K562 (cell line): ENCODE data around the gene BBX. TPM values are rescaled to one million over a fixed set of nuclear protein-coding genes. Genes with fewer than 3 reads are reported as not detected.

Source experiments
- ATAC-seq: fragments of 200-7000 bp; cut with Tn5 transposase; 3 replicates; pipeline ENCODE4 v1.9.1; 2020; ENCODE audit warnings: moderate library complexity
- BruUV-seq: library from RNA; stranded (reverse); fragments of 400-500 nt; replicated peaks from 2 replicates; lab custom pipeline; 2021; lab: Mats Ljungman, UMichigan
- CTCF ChIA-PET: fragments of 300-600 bp; formaldehyde crosslinking; extraction: SDS; loops from one replicate; lab custom pipeline; 2021; ENCODE audit warnings: low intra/inter-chr PET ratio; lab: Yijun Ruan, JAX
- POLR2A ChIA-PET: fragments of 300-600, 350-650 bp; sonication (Branson Sonifier 250); formaldehyde crosslinking; extraction: SDS; loops from one replicate; lab custom pipeline; 2021; ENCODE audit warnings: antibody characterized with exemption, inconsistent platforms; lab: Yijun Ruan, JAX
- DNase-seq, 4 experiments: peaks; one replicate each; pipeline versions ENCODE4 v3.0.0 to v3.0.0-alpha.2; 2011 to 2018; ENCODE audit warnings: low spot score in 3 of 4, mixed read lengths in 3 of 4; ENCODE audit errors: extremely low read depth in 1 of 4
- FAIRE-seq: peaks from 2 replicates; lab custom pipeline; 2011; peaks lifted over from hg19 to GRCh38; lab: Jason Lieb, UNC
- H2AFZ ChIP-seq: 2 replicates; pipeline ENCODE4 v1.6.0; 2011; ENCODE audit warnings: low read depth, low read length, control low read depth, inconsistent platforms
- H3K27ac ChIP-seq: fragments of 200-600 bp; 3 replicates; pipeline ENCODE4 v1.8.0; 2011; ENCODE audit warnings: low read depth, mild to moderate bottlenecking, control low read depth, inconsistent platforms, low read length, moderate library complexity, mixed read lengths; ENCODE audit errors: extremely low read depth
- H3K27me3 ChIP-seq, 2 experiments: fragments of 300-600 bp in 1 of 2; 2 replicates in 1 of 2; 3 replicates in 1 of 2; pipeline versions ENCODE4 v1.6.0 to v1.8.0; 2011; ENCODE audit warnings: inconsistent platforms in 2 of 2, low read length in 2 of 2, mild to moderate bottlenecking in 1 of 2, mixed read lengths in 1 of 2, moderate library complexity in 1 of 2; ENCODE audit not compliant: control insufficient read depth in 2 of 2, insufficient read depth in 2 of 2
- H3K36me3 ChIP-seq: fragments of 300-600 bp; 3 replicates; pipeline ENCODE4 v1.8.0; 2011; ENCODE audit warnings: mild to moderate bottlenecking, low read length, inconsistent platforms; ENCODE audit not compliant: control insufficient read depth, insufficient read depth
- H3K4me1 ChIP-seq, 2 experiments: fragments of 200-600 bp in 1 of 2; replicated peaks in 1 of 2; 2 replicates in 1 of 2; 3 replicates in 1 of 2; pipeline versions ENCODE4 v1.5.1 to v1.8.0; 2011; ENCODE audit warnings: inconsistent platforms in 2 of 2, low read length in 2 of 2, mild to moderate bottlenecking in 1 of 2, mixed read lengths in 1 of 2, moderate library complexity in 1 of 2; ENCODE audit not compliant: control insufficient read depth in 2 of 2, insufficient read depth in 2 of 2
- H3K4me2 ChIP-seq: 2 replicates; pipeline ENCODE4 v1.6.1; 2011; ENCODE audit warnings: low read length, control low read depth, inconsistent platforms, mixed read lengths; ENCODE audit not compliant: insufficient read depth
- H3K4me3 ChIP-seq: fragments of 200-600 bp; sonication (generic), shearing (Covaris generic); 2 replicates; pipeline ENCODE4 v1.5.1; 2016; ENCODE audit warnings: control low read depth, inconsistent platforms
- H3K79me2 ChIP-seq: fragments of 200-600 bp; 3 replicates; pipeline ENCODE4 v1.8.0; 2011; ENCODE audit warnings: low read length, inconsistent platforms; ENCODE audit not compliant: control insufficient read depth, insufficient read depth
- H3K9ac ChIP-seq, 2 experiments: 2 replicates each; pipeline versions ENCODE4 v1.6.0 to v1.6.1; 2011; ENCODE audit warnings: low read depth in 2 of 2, low read length in 2 of 2, control low read depth in 1 of 2, inconsistent platforms in 1 of 2, mild to moderate bottlenecking in 1 of 2, mixed read lengths in 1 of 2; ENCODE audit not compliant: insufficient read depth in 1 of 2
- H3K9me1 ChIP-seq: one replicate; pipeline ENCODE4 v1.6.0; 2011; ENCODE audit warnings: inconsistent platforms, mild to moderate bottlenecking, low read length, moderate library complexity; ENCODE audit not compliant: control insufficient read depth, insufficient read depth
- H3K9me3 ChIP-seq: replicated peaks from 2 replicates; pipeline ENCODE4 v1.5.1; 2011; ENCODE audit warnings: low read depth, low read length, inconsistent platforms; ENCODE audit not compliant: control insufficient read depth, insufficient read depth
- H4K20me1 ChIP-seq: replicated peaks from 2 replicates; pipeline ENCODE4 v1.6.1; 2011; ENCODE audit warnings: low read length, inconsistent platforms, mixed read lengths; ENCODE audit not compliant: control insufficient read depth, insufficient read depth
- EP300 ChIP-seq: IDR thresholded peaks from 2 replicates; pipeline ENCODE4 v1.6.1; 2012; ENCODE audit warnings: low read length, improper control_type of control experiment
- MAFK ChIP-seq: IDR thresholded peaks from 2 replicates; pipeline ENCODE4 v1.6.1; 2011; ENCODE audit warnings: low read length, improper control_type of control experiment
- MXI1 ChIP-seq: IDR thresholded peaks from 2 replicates; pipeline ENCODE4 v1.6.1; 2011; ENCODE audit warnings: low read depth, mild to moderate bottlenecking, improper control_type of control experiment, low read length
- SMAD4 ChIP-seq: fragments of 250-450 bp; sonication (Bioruptor Pico); conservative IDR thresholded peaks from 2 replicates; pipeline ENCODE4 v1.8.0; 2021; ENCODE audit warnings: inconsistent platforms, mild to moderate bottlenecking, moderate library complexity
- SMARCA5 ChIP-seq: fragments of 450-650 bp; IDR thresholded peaks from 2 replicates; pipeline ENCODE4 v1.6.1; 2016
- TOE1 ChIP-seq, 2 experiments: fragments of 450-650 bp in 1 of 2; sonication (generic) in 1 of 2; formaldehyde crosslinking in 1 of 2; IDR thresholded peaks; 2 replicates each; pipeline versions ENCODE4 v1.7.1 to v1.8.0; 2016 to 2022; ENCODE audit warnings: borderline replicate concordance in 2 of 2, mild to moderate bottlenecking in 2 of 2, antibody characterized with exemption in 1 of 2, inconsistent platforms in 1 of 2, low read depth in 1 of 2, missing genetic modification reagents in 1 of 2, moderate library complexity in 1 of 2
- ZBTB1 ChIP-seq: sonication (generic); formaldehyde crosslinking; IDR thresholded peaks from 2 replicates; pipeline ENCODE4 v1.8.1; 2023; ENCODE audit warnings: missing genetic modification reagents, low read depth, mild to moderate bottlenecking, borderline replicate concordance
- ZNF224 ChIP-seq: sonication (generic); formaldehyde crosslinking; IDR thresholded peaks from 2 replicates; pipeline ENCODE4 v1.8.0; 2022; ENCODE audit warnings: mild to moderate bottlenecking, missing genetic modification reagents
- ZNF408 ChIP-seq: fragments of 250-450 bp; sonication (Bioruptor Pico); IDR thresholded peaks from 2 replicates; pipeline ENCODE4 v1.4.0; 2020; ENCODE audit warnings: low read depth, mild to moderate bottlenecking, moderate library complexity
- ZNF76 ChIP-seq: fragments of 250-450 bp; sonication (Bioruptor Pico); IDR thresholded peaks from 2 replicates; pipeline ENCODE4 v1.4.0; 2020; ENCODE audit warnings: mild to moderate bottlenecking, moderate library complexity, borderline replicate concordance
- WGBS: fragments of 100-300 bp; shearing (Covaris generic); methylation state at CpG from one replicate; pipeline ENCODE4 v1.1.6; 2016; ENCODE audit warnings: low coverage, mixed read lengths; ENCODE audit not compliant: insufficient coverage; ENCODE audit errors: missing lambda C conversion rate; 5-methylcytosine and 5-hydroxymethylcytosine counted together
- in situ Hi-C: fragments of 300-500 bp; cut with MboI; formaldehyde crosslinking; loops from 4 replicates; pipeline ENCODE4 v1.15.0; 2018; ENCODE audit warnings: inconsistent platforms, mixed read lengths
- intact Hi-C: fragments of 100-400 bp; cut with micrococcal nuclease; formaldehyde crosslinking; loops from 2 replicates; pipeline ENCODE4 v1.14.2; 2022
- polyA plus RNA-seq, 8 experiments: library from polyadenylated mRNA; depleted of rRNA in 4 of 8; stranded (reverse) in 5 of 8; unstranded in 3 of 8; fragments of >200 nt; fragmentation: Nextera tagmentation in 2 of 8; fragmentation: Illumina TruSeq in 1 of 8; extraction: Ambion mirVana in 2 of 8; extraction: Trizol in 1 of 8; gene quantifications; 2 replicates each; pipeline versions ENCODE4 v1.2.1 to v1.2.3, GENCODE V29; 2011 to 2014; ENCODE audit warnings: inconsistent platforms in 1 of 8, missing spikeins in 1 of 8
- total RNA-seq, 7 experiments: library from RNA; depleted of rRNA in 6 of 7; stranded (reverse); fragments of >200 nt in 6 of 7; fragmentation: Illumina TruSeq in 2 of 7; extraction: Trizol in 2 of 7; gene quantifications; 2 replicates each; pipeline versions ENCODE4 v1.2.1 to v1.2.3, GENCODE V29; 2011 to 2021; ENCODE audit warnings: low replicate concordance in 1 of 7
- TF ChIP-seq, protein P1 (sequence below): IDR thresholded peaks from 2 replicates; pipeline ENCODE4 v1.6.1; 2012; ENCODE audit warnings: low read depth, low read length, improper control_type of control experiment, borderline replicate concordance
- TF ChIP-seq, protein P2 (sequence below), 2 experiments: IDR thresholded peaks; 2 replicates each; pipeline ENCODE4 v1.6.1; 2011; ENCODE audit warnings: borderline replicate concordance in 1 of 2, control low read depth in 1 of 2, low read depth in 1 of 2, low read length in 1 of 2, mild to moderate bottlenecking in 1 of 2, mixed read lengths in 1 of 2, moderate library complexity in 1 of 2; ENCODE audit not compliant: insufficient read depth in 1 of 2, insufficient read length in 1 of 2, poor library complexity in 1 of 2, severe bottlenecking in 1 of 2; ENCODE audit errors: extremely low read depth in 1 of 2
- TF ChIP-seq, protein P3 (sequence below): fragments of 450-650 bp; formaldehyde crosslinking; IDR thresholded peaks from 2 replicates; pipeline ENCODE4 v1.4.0; 2022; ENCODE audit warnings: missing genetic modification characterization
- TF ChIP-seq, protein P4 (sequence below): fragments of 250-450 bp; sonication (Bioruptor Pico); IDR thresholded peaks from 2 replicates; pipeline ENCODE4 v1.5.0; 2020; ENCODE audit warnings: mild to moderate bottlenecking

BBX gene
- total and polyA plus RNA-seq, 9 of the 15 experiments (the other 6 are each of a cell fraction or from before 2014, with no cell fraction given), result 4.9 to 19.5 (median 11.8) TPM

DNA sequence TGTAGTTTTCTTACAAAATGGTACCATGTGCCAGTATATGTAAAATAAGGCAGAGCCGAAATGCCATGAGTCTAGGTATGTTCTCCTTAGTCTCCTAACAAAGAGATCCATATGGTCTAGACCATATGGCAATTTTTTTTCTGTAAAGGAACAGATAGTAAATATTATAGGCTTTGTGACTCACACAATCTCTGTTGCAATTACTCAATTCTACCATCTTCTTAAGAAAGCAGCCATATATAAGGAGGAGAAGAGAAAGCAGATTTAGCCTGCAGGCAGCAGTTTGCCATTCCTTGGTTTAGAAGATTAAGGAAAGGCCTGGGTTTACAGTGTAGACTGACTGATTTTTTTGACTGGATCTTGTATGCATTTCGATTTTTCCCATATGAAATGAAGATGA lies 16.3 kb upstream of the BBX start (continued):
- TF ChIP-seq TOE1 (IDR thresholded peaks at IDR 0.05; ENCODE audit: borderline replicate concordance) (no peak), TOE1 (CRISPR knock-in tag; IDR thresholded peaks at IDR 0.05; ENCODE audit: borderline replicate concordance, low read depth) (no peak), SMARCA5 (no peak), MAFK (no peak), MXI1 (no peak)
- TF ChIP-seq, protein P1, sequence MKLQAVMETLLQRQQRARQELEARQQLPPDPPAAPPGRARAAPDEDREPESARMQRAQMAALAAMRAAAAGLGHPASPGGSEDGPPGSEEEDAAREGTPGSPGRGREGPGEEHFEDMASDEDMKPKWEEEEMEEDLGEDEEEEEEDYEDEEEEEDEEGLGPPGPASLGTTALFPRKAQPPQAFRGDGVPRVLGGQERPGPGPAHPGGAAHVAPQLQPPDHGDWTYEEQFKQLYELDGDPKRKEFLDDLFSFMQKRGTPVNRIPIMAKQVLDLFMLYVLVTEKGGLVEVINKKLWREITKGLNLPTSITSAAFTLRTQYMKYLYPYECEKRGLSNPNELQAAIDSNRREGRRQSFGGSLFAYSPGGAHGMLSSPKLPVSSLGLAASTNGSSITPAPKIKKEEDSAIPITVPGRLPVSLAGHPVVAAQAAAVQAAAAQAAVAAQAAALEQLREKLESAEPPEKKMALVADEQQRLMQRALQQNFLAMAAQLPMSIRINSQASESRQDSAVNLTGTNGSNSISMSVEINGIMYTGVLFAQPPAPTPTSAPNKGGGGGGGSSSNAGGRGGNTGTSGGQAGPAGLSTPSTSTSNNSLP, result no peak

DNA sequence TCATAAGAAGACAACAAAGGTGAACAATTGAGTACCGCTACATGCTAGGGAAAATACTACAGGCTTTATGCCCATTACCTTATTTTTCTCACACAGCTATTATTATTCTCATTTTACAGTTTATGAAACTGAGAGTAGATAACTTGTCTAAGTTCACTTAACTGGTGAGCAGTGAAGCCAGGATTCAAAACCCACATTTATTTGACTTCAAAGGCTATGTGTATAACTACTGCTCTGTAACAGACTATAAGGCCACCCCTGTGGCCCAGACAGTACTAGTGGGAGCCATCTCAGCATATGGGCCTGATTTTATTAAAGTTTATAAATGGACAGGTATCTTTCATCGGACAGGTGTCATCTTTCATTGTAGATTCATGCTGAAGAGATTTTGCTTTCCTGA lies 14.4 kb upstream of the BBX start:
- FAIRE-seq (no peak), ATAC-seq (no peak), DNase-seq (no peak)
- BruUV-seq, result no TSS peak
- Histone ChIP-seq H3K9ac (no peak overlapping the region), H4K20me1 (no peaks in the 10 kb centered on the region), H3K36me3 (no peaks in the 10 kb centered on the region), H3K9me1 (no peaks in the 10 kb centered on the region), H2AFZ (no peak overlapping the region), H3K4me1 (no peaks in the 10 kb centered on the region), H3K27me3 (no peaks in the 10 kb centered on the region), H3K4me3 (no peak overlapping the region), H3K9me3 (no peaks in the 10 kb centered on the region; the same call in 1 of the 2 replicates), H3K79me2 (no peaks in the 10 kb centered on the region), H3K4me2 (no peak overlapping the region), H3K27ac (no peak overlapping the region)
- ChIA-PET CTCF (no interaction called here), POLR2A (no interaction called here)
- TF ChIP-seq ZNF224 (no peak), EP300 (no peak), ZNF408 (CRISPR knock-in tag) (no peak), ZNF76 (CRISPR knock-in tag) (no peak), SMAD4 (no peak), ZBTB1 (CRISPR knock-in tag) (no peak)
- TF ChIP-seq, protein P2, sequence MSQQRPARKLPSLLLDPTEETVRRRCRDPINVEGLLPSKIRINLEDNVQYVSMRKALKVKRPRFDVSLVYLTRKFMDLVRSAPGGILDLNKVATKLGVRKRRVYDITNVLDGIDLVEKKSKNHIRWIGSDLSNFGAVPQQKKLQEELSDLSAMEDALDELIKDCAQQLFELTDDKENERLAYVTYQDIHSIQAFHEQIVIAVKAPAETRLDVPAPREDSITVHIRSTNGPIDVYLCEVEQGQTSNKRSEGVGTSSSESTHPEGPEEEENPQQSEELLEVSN (IDR thresholded peaks at IDR 0.05; ENCODE audit: borderline replicate concordance in 1 of 2, extremely low read depth in 1 of 2, insufficient read depth in 1 of 2, insufficient read length in 1 of 2, low read depth in 1 of 2, low read length in 1 of 2, poor library complexity in 1 of 2, severe bottlenecking in 1 of 2), result no peak
- TF ChIP-seq, protein P3, sequence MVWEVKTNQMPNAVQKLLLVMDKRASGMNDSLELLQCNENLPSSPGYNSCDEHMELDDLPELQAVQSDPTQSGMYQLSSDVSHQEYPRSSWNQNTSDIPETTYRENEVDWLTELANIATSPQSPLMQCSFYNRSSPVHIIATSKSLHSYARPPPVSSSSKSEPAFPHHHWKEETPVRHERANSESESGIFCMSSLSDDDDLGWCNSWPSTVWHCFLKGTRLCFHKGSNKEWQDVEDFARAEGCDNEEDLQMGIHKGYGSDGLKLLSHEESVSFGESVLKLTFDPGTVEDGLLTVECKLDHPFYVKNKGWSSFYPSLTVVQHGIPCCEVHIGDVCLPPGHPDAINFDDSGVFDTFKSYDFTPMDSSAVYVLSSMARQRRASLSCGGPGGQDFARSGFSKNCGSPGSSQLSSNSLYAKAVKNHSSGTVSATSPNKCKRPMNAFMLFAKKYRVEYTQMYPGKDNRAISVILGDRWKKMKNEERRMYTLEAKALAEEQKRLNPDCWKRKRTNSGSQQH (CRISPR knock-in tag), result no peak
- TF ChIP-seq, protein P4, sequence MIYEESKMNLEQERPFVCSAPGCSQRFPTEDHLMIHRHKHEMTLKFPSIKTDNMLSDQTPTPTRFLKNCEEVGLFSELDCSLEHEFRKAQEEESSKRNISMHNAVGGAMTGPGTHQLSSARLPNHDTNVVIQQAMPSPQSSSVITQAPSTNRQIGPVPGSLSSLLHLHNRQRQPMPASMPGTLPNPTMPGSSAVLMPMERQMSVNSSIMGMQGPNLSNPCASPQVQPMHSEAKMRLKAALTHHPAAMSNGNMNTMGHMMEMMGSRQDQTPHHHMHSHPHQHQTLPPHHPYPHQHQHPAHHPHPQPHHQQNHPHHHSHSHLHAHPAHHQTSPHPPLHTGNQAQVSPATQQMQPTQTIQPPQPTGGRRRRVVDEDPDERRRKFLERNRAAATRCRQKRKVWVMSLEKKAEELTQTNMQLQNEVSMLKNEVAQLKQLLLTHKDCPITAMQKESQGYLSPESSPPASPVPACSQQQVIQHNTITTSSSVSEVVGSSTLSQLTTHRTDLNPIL (CRISPR knock-in tag), result no peak
- intact Hi-C loops (no loop called here), in situ Hi-C loops (no loop called here)
- WGBS, result 21% methylated on average over 2 of the region's 2 CpGs
